Choroid plexus epithelial cell (primary cell): Measurements from ENCODE around the gene TMOD4.

Source experiments
- DNase-seq: peaks from one replicate; pipeline ENCODE4 v3.0.0-alpha.2; 2010; ENCODE audit warnings: low read depth
- H3K4me3 ChIP-seq: 2 replicates; pipeline ENCODE4 v1.5.1; 2011; ENCODE audit warnings: low read depth, mild to moderate bottlenecking, control low read depth, low read length, moderate library complexity
- CTCF ChIP-seq: conservative IDR thresholded peaks from 2 replicates; pipeline ENCODE4 v1.5.1; 2011; ENCODE audit warnings: low read depth, mild to moderate bottlenecking, control low read depth, inconsistent platforms, low read length, moderate library complexity

Gene TMOD4

DNA sequence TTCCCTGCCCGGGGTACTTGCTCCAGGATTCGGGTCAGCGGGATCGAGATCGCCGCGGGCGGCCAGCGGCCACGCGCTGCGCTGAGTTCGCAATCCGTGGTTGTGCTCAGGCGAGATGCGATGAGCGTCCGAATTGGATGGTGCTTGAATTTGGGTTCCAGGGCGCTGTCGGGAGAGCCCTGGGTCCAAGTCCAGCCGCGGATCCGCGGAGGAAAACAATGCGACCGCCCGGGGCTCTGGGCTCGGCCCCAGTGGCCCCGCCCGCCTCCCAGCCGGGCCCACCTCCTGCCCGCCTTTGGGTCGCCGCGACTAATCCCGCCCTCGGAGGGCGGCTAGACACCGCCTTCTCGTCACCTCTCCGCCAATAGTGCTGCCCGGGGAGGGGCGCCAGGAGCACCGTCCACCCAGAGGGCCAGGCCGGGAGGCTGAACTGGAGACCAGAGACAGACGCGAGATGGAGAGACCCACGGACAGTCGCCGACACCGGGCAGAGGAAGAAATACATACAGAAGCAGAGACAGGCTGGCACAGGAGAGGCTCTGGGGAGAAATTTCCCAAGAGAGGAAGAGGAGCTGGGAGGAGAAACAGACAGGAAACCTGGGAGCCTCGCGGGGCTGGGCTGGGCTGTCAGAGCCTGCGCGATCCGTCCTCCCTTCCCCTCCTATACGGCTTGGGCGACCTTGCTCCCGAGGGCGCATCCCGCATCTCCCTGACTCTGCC is 29.2 kb downstream of the TMOD4 start, which contains the start of gene SEMA6C:
SEMA6C (minus strand) TSS at position 220 of the 720 bp plus-strand sequence. CDS start 4,010 bp downstream, outside the sequence.
- H3K4me3 ChIP-seq = peak within 1 kb of the TSS; percentile 78
- no peak for TF ChIP-seq CTCF
- DNase-seq = peak; percentile 91

DNA sequence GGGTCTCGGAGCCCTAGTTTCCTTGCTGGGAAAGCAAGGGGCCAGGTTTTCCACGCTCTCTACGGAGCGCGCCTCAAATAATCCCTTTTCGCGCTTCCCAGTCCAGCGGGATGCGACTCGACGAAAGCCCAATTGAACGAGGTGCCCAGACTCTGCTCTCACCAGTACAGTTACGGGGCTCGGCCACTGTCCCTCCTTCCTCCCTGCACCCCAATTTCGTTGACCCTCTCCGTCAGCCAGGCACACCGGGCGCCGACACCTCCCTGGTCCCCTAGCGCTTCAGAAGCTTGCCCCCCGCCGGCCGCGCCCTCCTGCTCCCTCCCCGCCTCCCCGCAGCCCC is 29.7 kb downstream of the TMOD4 start:
- H3K4me3 ChIP-seq = peak overlapping the region; percentile 78
- no peak for DNase-seq
- no peak for TF ChIP-seq CTCF

DNA sequence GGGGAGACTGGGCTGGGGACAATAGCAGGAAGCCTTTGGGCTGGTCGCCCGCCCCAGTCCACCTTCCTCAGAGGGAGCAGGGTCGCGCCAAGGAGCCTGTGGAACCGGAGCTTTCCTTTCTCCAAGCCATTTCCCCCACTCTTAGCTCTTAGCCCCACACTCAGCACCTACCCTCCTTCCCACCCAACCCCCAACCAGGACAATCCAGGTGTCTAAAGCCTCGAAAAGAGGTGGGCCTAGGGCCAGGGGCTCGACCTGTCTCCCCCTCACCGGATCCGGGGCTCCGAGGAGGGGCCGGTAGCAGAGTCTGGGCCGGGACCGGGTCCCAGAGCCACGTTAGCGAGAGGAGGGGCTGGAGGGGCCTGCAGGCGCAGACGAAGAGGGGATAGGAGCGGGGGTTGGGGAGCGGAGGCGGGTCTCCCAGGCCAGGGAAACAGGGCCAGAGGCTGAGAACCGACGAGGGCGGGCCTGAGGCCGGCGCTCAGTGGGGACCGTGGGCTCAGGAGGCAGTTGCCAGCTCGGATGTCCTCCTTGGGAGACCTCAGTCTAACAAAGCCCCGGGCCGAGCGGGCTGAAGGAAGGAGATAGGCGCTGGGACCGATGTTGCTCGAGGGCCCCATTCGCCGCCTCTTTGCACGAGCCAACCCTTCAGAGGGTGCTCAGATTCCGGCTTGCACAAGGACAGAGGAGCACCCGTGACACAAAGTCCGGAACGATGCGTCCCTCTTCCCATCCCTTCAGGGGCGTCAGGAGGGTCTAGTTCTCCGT is 30.3 kb downstream of the TMOD4 start:
- DNase-seq = peak; percentile 29
- H3K4me3 ChIP-seq = peak overlapping the region; percentile 78
- TF ChIP-seq CTCF = no peak

- H3K4me3 ChIP-seq = peak overlapping the region; percentile 78
- no peak for TF ChIP-seq CTCF
- DNase-seq = peak; percentile 32
Observed at GRCh38 chr1:151144474-151145303, 31.1 kb downstream of the TMOD4 start.

DNA sequence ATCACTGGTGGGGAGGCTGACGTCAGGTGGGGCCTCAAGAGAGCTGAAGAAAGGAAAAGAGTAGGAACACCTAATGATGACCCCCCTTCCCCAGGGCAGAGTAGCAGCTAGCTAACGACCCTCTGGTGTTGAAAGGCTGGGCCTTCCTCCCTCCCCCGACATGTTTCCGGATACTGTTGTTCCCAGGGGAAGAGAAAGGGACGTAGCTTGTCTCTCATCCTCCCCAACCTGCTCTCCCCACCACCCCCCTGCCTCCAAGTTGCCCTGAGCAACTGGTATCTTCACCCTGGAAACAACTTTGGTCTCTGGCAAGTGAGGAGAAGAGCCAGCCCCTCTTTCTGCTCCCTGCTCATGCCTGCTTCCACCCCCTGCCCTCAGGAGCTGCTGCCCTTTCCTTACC is 31.8 kb downstream of the TMOD4 start:
- no peak for DNase-seq
- TF ChIP-seq CTCF = no peak
- H3K4me3 ChIP-seq = no peak overlapping the region

DNA sequence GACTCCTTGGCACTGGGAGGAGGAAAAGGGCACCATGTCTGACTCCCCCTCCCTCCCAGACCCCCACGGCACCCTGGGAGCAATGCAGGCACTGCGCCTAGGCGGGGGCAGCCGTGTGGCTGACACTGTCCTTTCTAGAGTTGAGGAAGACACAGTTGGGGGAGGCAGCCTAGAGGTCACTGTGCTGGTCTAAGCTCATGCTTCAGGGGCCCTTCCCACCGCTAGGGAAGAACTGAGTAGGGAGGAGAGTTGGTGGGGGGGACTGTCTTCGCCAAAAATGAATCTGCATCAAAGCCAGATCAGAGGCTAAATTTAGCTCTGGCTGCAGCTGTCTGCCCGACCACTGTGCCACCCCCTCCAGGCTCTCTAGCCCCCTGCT is 32.7 kb downstream of the TMOD4 start:
- no peak for DNase-seq
- no peak for TF ChIP-seq CTCF
- no peak overlapping the region for H3K4me3 ChIP-seq
